K562 treated with DMSO at 1 percent for 48 hours (cell line): ENCODE results near the gene ACVR1B. TPM values are rescaled to one million over a fixed set of nuclear protein-coding genes. Genes with fewer than 3 reads are reported as not detected.

Source experiments
- total RNA-seq: library from RNA; unstranded; fragments of 300-600 nt; gene quantifications from 2 replicates; pipeline ENCODE4 v1.2.3, GENCODE V29; 2022; ENCODE audit warnings: low replicate concordance; ENCODE audit errors: extremely low read depth

Gene ACVR1B
- not detected in 2 replicates for total RNA-seq

DNA sequence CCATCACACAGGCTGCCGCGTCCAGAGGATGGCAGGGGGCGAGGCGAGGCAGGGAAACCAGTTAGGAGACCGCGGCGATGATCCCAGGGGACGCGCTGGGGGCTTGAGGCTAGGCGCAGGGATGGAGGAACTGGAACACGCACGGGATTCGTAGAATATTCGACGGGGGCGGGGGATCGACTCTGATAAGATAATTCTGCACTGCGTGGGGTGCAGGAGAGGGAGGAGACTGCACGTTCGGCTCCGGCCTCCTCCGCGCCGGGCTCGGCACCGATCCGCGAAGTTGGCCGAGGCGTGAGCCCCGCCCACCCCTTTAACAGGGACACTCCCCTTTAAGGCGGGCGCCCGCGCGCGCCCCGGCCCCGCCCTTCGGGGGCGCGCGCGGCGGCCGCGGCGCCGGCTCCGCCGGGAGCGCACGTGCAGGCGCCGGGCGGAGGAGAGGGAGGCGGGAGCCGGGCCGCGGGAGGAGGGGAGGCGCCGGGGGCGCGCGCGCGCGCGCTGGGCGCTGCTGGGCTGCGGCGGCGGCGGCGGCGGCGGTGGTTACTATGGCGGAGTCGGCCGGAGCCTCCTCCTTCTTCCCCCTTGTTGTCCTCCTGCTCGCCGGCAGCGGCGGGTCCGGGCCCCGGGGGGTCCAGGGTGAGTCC is at the start of gene ACVR1B:
Gene ACVR1B (plus strand): TSS at position 501 of the 644 bp plus-strand sequence. CDS start 45 bp downstream, at position 546.

GRCh38 chr12:51907083-51907855 is 44.2 kb upstream of the ACVR1B start, which contains the start of gene ACVRL1:
Gene ACVRL1 (plus strand): TSS chr12:51907504. CDS start chr12:51912475, 4,971 bp downstream.

DNA sequence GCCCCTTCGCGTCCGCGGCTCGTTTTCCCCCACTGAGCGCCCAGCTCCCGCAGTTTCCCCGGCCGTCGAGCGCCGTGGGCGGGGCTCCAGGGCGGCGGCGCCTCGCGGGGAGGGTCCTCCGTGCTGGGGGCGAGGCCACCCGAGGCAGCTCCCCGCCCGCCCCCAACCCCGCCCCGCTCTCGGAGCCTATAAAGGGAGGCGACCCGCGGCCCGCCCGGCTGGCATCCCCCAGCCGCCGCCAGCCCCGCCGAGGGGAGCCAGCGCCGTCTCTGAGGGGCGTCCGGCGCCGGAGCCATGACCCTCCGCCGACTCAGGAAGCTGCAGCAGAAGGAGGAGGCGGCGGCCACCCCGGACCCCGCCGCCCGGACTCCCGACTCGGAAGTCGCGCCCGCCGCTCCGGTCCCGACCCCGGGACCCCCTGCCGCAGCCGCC is 55.2 kb downstream of the ACVR1B start, which contains the start of gene TAMALIN:
Gene TAMALIN (plus strand): TSS at position 221 of the 432 bp plus-strand sequence. CDS start 74 bp downstream, at position 295.

Other genes starting within 250 kb of the ACVR1B start
- gene FIGNL2, start 103.0 kb upstream of the ACVR1B start, total RNA-seq = not detected in 2 replicates
- not detected in 2 replicates for gene ANKRD33, start 63.6 kb upstream of the ACVR1B start, total RNA-seq
- not detected in 2 replicates for gene ACVRL1, start 44.2 kb upstream of the ACVR1B start, total RNA-seq
- not detected in 2 replicates for gene TAMALIN, start 55.2 kb downstream of the ACVR1B start, total RNA-seq
- gene NR4A1, start 99.7 kb downstream of the ACVR1B start, total RNA-seq = not detected in 2 replicates
- gene ATG101, start 118.3 kb downstream of the ACVR1B start, total RNA-seq = not detected in 2 replicates
- not detected in 2 replicates for gene SMIM41, start 128.0 kb downstream of the ACVR1B start, total RNA-seq
- gene KRT80, start 240.3 kb downstream of the ACVR1B start, total RNA-seq = not detected in 2 replicates